Stimulated activated CD8-positive, alpha-beta memory T cell treated with anti-CD3 and anti-CD28 coated beads, Interleukin-7, amount 100 ng/mL, for 1 hour (primary cell): ENCODE measurements around the gene GRAP.

Source experiments
- DNase-seq, 2 donors: peaks; one replicate each; pipeline ENCODE4 v3.0.0-alpha.2; 2020; ENCODE audit warnings: low read depth in 2 of 2

The GRAP gene

DNA sequence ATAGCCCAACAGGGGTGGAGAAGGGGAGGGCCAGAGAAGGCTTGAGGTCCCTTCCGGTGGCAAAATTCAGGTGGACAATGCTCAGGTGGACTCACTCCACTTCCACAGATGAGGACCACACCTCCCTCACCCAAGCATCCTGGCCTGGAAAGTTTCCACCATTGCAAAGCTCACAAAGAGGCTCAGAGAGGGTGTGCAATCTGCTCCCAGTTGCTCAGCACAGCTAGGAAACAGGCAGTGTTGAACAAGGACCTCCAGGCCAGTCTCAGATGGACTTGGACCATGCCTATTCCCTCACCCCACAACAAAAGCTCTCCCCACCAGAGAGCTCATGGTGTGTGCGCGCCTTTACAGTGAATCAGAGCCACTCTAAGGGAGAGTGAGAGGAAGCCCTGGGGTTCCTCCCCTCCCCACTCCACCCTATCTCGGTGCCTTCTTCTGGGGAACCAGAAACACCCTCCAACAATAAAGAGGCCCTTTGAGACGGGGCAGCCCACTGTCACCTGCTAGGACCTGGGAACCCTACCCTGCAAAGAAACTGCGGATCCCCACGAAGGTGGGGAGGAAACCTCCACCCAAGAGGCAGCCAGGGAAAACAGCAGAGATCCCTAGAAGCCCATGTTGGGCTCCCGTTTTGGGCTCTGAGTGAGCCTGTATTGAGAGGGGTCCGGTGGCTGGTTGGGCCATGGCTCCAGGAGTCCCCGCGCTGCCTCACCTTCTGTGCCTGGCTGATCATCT, 43.8 kb downstream of the GRAP start:
- DNase-seq, result no peak

DNA sequence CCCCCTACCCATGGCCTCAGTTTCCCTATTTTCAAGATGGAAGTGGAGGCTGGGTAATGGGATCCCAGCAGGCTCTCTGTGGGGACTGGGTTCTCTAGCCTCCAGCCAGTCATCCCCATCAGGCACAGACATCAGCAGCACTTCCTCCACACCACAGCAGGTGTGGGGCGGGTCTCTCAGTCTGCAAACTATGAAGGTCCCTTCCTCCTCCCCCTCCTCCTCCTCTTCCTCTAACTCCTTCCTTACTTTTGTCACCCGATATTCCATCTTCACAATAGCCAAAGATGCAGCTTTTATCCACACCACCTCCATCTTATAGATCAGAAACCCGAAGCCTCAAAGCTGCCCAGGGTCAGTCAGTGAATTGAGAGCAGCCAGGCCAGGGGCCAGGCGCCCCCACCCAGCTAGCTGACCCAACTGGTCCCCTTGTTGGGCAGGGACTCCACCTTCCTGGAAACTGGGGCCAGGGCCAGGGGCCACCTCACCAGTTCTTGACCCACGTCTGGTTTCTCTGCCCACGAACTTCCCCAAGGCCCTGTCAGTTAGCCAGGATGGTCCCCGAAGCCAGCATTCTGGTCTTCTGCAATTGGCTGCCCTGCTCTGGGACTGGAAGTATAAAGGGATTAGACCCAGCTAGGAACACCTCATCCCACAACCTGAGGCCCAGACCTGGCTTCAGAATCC, 44.7 kb downstream of the GRAP start:
- no peak for DNase-seq

DNA sequence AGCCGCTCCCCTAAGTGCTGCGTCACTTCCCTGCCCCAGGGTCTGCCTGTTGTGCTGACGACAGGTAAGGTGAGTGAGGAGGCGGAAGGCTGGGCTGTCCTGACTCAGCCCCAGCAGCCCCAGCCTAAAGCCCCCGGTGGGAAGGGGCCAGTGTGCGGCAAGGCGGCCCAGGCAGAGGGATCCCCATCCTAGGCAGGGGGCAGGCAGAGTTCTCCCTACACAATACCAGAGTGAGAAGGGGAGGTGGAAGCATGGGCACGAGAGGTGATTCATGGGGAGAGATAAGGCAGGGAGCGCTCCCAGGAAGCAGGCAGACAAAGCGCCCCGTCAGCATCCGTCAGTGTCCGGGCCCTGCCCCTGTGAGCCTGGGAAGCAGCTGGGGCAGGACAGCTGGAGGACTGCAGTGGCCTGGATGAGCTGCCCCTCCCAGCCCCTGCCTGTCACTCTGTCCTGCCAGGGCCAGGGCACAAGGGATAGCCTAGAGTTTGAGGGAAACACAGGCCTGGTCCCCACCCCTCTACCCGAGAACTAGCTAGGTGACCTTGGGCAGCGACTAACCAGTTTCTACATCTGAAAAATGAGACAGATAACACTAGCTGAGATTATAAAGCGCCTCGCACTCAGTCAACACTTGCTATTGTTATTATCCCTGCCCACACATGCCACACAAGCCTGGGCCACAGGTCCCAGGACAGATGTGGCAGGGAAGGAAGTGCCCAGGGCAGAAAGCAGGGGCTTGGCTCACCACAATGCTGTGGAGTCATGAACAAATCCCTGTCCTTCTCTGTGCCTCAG, 46.0 kb downstream of the GRAP start:
- DNase-seq, result no peak

DNA sequence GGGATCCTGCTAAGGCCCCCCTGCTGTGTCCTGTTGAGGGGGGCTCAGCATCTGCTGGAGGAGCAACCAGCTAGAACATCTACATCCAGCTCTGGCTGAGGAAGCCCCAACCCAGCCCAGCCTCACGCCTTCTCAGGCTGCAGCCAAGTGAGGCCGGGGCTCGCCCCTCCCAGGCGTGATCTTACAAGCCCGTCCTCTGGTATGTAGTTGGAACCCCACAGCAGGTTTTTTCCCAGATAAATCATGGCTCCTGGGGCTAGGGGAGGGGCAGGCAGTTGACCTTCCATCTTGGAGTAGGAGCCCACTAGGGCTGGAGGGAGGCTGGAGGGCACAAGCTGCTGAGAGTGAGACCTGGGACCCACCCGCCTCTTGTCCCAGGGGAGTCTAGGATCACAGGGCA, 46.8 kb downstream of the GRAP start:
- DNase-seq, result no peak

DNA sequence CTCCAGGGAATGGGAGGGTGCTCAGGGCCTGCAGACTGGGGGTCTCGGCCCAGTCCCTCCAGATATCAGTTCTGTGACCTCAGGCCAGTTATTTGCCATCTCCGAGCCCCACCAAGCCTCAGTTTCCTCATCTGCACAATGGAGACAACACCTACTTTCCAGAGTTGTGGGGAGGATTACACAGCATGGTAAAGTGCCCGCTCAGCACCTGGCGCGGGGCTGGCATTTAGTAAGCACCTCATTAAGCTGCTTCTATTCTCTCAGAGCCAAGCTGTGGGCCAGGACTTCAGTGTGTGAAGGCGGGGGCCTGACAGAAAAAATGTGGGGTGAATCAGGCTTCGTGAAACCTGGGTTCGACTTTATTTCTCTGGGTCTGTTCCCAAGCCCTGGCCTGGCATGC, 47.4 kb downstream of the GRAP start:
- no peak for DNase-seq

DNA sequence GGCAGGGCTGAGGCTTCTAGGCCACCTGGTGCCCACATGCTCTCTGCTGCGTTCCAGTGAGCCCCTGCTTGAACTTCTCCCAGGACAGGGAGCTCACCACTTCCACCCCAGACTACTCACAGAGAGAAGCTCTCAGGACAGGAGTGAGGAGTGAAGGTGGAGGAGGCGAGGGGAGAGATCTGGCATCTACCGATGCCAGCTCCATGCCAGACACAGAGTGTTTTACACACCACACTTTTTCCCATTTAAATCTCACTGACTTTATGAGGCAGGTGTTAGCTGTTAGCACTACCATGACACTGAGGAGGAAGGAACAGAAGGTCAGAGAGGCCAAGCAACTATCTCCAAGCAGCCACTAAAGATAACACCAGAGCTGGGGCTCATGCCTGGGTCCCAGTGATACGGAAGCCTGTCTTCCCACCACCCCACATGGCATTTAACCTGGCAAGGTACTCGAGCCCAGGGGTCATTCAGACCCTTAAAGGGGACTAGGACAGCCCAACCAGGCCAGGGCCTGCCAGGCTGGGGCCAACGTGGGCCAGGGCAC, 49.0 kb downstream of the GRAP start:
- DNase-seq, result no peak

DNA sequence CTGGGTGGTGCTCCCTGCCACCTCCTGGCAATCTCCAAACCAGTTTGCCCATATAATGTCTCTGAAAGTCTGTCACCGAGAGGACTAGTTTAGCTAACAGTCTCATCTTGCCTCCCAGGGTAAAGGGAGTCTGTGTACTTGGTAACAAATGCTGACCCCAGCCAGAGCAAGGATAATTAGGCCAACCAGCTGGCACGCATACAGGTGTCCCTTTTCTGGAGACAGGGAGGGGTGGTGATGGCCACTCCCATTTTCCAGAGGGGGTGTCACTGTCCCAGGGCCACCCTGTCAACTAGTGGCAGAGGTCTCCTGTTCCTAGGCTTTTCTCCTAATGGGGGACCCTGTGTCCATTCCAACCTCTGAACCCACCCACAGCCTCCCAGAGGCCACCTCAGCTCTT, 50.3 kb downstream of the GRAP start:
- no peak for DNase-seq

DNA sequence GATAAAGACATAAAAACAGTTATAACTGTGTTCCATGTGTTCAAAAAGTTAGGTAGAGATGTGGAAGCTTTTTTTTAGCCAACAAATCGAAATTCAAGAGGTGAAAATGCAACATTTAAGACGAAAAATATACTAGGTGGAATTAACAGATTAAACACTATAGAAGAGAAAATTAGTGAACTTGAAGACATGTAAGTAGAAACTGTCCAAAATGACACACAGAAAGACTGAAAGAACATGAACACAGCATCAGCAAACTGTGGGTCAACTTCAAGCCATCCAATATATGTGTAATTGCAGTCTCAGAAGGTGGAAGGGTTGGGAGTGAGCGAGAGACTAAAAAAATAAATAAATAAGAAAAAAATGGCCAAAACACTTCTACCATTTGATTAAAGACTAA, 51.5 kb downstream of the GRAP start:
- no peak for DNase-seq

DNA sequence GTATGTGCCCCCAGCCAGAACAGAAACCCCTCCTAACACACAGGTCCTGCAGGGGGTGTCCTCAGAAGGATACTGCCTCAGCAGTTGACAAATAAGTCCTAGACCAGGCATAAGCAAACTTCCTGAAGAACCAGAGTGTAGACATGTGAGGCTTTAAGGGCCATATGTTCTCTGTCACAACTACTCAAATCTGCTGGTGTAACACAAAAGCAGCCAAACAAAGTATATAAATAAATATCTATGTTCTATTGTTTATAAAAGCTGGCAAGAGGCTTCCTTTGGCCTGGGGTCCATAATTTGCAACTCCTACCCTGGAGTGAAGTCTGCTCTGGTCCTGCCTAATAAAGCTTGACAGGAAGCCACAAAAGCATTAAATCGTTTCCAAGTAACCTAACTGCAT, 52.1 kb downstream of the GRAP start:
- DNase-seq, result no peak

DNA sequence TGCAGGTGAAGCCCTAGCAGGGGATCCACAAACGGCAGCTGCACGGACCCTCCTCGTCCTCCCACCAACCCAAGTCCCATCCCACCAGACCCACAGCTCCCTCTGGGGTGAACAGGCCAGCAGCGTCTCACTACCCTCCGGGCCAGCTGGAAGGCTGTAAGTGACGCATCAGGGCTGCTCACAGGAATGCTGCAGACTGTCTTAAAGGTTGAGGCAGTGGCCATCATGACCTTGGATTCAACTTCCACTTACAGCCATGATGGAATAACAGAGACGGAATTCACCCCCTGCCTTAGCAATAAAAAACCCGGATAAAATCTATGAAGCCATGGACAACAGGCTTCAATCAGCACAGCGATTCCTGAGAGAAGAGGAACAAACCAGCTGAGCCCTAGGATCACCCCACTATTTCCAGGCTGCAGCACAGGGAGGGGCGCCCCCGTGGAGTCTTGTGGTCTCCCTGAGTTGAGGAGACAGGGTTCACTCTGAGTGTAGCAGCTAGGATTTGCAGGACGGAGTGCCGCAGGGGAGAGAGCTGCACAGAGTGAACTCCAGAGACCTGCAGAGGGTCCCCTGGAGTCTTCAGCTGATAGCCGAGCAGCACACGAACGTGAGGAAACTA, 52.7 kb downstream of the GRAP start:
- no peak for DNase-seq

DNA sequence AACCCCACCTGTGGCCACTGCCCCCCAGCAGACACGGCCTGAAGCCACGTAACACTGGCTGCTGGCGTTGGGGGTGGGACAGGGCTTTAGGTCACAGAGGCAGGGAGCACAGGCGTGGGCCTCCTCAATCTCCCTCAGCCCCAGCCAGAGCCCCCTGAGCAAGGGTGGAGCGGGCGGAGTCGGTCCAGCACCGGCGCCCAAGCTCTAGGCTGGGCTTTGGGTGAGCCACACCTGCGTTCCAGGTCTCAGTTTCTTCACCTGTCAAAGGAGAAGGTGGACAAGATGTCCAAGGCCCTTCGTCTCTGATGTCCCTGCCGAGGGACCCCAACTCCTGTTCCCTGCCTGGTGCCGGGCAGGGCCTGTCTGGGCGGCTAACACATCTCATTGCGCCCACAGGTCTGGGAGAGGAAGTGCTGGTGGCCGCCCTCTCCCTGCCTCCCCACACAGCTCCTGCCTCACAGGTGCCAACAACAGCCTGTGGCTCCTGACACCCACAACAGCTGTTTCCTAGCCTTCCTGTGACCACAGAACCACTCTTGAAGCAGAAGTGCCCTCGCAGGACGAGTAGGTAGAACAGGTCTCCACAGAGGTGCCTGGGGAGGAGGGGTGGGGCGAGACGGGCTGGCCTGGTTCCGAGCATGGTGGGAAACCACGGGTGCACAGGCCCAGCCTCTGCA, 54.2 kb downstream of the GRAP start:
- no peak for DNase-seq

DNA sequence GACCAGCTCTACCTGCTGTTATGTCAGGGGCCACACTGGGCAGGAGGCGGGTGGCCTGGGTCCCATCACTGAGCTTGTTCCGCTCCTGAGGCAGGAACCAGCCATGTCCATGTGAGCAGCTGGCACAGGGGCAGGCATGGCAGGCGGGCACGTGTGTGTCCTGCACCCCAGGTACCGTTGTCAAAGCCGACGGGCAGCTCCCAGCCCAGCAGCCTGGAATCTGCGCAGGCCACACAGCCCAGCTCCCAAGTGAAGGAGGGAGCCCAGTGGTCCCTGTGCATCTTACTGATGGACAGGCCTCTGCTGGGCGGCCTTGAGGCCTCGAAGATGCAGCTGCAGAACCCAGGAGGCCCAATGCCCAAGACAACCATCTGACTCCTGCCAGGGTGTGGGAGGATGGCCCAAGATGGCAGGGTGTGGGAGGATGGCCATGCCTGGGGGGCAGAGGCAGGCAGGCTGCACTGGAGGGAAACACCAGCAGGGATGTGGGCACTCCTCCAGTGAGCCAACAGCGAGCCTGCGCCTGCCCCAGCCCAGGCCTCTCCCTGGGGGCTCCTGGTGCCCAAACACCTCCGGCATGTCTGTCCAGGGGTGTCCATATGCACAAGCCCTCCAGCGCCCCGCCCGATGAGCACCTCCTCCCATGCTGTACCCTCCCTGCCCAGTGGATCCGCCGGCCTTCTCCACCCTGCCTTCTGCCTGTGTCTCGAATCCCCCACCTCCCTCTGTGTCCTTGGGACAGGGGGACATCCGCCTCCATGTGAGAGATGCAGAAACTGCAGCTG, 55.0 kb downstream of the GRAP start:
- DNase-seq, result no peak

DNA sequence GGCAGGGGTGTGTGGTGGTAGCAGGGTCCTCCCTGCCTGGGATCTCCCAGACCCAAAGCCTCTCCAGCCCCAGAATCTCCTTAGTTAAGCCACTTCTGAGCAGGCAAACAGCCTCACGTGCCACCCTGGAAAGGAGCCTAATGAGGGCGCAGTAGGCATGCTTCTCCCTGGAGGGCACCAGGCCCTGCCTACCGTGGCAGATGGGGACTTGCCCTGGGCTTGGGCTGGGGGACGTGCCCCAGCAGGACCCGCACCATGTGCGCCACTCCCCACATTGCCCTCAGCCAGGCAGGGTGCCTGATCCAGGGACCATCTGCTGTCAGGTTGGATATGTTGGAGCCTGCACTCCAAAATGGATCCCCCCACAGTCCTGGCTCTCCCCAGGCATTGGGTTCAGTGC, 56.4 kb downstream of the GRAP start:
- DNase-seq, result no peak

DNA sequence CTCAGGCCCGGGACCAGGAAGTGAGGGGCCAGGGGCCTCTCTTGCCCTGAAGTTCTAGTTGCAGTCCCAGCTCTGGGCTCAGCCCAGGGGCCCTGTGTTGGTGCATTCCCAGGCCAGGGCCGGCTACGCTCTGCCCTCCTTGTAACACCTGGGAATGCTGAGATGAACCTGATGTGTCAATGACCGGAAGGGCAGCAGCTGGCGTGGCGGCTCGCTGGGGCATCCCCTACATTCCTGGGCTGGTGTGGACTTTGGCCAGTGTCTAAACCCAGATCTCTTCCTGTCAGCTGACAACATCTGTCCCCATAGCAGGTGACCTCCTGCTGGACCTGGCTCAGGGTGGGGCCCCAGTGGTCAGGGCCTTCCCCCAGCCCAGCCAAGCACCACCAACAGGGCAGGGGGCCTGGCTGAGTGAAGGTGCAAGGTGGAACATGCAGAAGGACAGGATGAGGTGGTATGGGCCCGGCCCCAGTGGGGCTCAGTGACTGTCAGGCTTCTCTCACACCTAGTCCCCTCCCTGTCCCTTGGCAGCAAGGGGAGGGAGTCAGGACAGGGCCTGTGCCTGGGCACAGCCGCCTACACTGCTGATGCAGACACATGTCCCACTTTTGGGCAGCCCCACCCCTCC, 58.1 kb downstream of the GRAP start:
- DNase-seq, result no peak

DNA sequence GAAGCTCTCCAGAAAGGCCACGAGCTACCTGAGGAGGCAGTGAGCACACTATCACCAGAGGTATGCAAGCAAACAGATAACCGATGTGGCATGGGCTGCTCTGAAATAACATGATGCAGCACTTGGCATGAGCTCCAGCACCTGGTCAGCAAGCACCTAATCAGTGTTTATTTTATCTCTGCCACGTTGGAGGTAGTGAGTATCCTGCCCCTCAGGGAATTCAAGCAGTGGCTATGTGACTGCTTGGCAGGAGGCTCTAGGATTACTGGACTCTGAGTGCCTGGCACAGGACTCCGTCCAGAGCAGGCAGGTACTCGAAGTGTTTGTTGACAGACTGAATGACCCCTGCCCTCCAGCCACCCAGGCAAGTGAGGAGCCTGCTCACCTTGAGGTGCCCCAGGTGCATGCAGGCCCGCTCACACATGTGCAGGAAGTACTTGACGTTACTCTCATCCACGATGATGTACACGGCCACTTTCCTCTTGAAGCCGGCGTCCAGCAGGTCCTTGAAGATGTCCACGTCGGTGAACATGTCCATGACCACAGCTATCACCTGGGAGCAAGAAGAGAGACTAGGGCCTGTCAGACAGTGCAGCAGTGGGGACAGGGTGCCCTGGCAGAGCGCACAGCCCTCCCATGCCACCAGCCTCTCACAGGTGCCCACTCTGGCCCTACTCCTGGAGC, 58.8 kb downstream of the GRAP start:
- no peak for DNase-seq

DNA sequence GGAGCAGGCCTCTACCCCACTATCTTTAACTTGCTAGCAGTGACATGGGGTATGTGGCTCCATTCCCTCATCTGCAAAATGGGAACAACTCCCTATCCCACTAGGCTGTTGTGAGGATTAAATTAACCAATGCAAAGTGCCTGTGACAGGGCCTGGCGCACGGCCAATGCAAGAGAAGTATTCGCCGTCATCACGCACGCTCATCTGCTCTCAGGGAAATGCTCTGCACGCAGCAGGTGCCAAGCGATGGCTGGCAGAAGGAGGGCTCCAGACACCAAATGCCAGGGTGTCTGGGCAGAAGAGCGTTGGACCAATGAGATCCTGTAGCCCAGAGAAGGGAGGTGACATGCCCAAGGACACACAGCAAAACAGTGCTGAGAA, 59.5 kb downstream of the GRAP start:
- no peak for DNase-seq

DNA sequence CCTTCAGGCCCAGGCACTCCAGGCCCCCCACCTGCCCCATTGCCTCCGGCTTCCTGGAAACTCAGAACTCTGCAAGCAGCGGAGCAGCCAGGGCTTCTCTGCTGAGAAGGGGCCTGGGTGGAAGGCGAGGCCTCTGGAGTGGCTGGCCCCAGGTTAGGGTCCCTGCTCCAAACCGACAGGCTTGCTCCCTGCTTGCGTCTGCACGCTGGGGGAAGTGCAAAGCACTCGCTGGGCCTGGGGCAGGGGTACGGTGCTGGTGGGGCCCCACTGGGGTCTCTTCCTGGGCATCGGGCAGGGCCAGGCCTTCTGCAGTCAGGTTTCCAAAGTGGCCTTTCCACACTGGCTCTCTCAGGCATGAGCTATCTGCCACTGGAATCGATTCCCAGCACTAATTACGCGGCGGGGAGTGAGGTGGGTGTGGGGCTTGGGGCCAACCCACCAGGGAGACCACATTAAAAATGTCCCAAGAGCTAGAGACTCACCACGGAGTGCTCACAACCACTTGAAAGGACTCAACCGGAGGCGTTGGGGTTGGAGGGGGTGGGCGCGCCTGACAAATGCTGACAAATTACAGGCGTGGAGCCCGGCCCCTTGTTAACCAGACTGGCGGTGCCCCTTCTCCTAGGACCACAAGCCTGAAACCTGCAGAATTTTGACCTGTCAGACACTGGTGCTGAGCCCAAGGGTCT, 60.1 kb downstream of the GRAP start:
- no peak for DNase-seq

DNA sequence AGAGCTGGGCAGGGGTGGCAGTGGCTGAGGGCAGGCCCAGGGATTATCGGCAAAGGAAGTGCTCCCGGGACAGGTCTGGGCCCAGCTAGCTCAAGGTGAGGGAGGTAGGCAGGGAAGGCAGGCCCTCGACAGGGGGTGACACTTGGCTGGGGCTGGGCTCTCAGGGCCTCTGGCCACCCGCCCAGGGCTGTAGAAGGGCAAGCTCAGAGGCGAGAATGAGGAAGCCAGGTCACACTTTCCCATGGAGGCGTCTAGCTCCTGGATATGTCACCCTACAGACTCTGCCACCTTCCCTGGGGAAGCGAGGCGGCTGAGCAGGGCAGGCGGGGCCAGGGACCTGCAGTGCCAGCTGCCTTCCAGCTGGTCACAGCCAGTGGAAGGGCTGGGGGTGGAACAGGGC, 61.3 kb downstream of the GRAP start:
- no peak for DNase-seq
